GM10266 (cell line): ENCODE results near the gene ELF3.
"Not testable (repeated sequence)": the region's sequence is repeated elsewhere in the genome, so short reads cannot be mapped to it uniquely, and the experiment has no call there.

Experiments used
- DNase-seq: peaks from one replicate; pipeline ENCODE4 v3.0.0; 2012; ENCODE audit errors: extremely low spot score
- CTCF ChIP-seq: IDR thresholded peaks from 2 replicates; pipeline ENCODE4 v1.5.1; 2012; ENCODE audit warnings: mild to moderate bottlenecking, low read depth; ENCODE audit not compliant: control insufficient read depth, insufficient read depth; ENCODE audit errors: missing control alignments

ELF3 gene

GRCh38 chr1:202063093-202063492 lies 52.7 kb downstream of the ELF3 start:
- TF ChIP-seq CTCF = no peak
- no peak for DNase-seq

- DNase-seq = not testable (repeated sequence)
These were observed 54.5 kb downstream of the ELF3 start for GRCh38 chr1:202064889-202065312.
